Pulmonary artery endothelial cell (primary cell): ENCODE measurements around the gene PDCD6IP. TPM values are rescaled to one million over a fixed set of nuclear protein-coding genes. Genes with fewer than 3 reads are reported as not detected.
"Not testable (repeated sequence)": the region's sequence is repeated elsewhere in the genome, so short reads cannot be mapped to it uniquely, and the experiment has no call there.

Experiments used
- DNase-seq: peaks from one replicate; pipeline ENCODE4 v3.0.0-alpha.2; 2011; ENCODE audit warnings: low read depth, low spot score
- total RNA-seq: library from RNA; depleted of rRNA; stranded (reverse); fragments of >200 nt; gene quantifications from 2 replicates; pipeline ENCODE4 v1.2.3, GENCODE V29; 2014

PDCD6IP gene
- total RNA-seq, 1 donor from 2014 or later: 136 TPM

DNA sequence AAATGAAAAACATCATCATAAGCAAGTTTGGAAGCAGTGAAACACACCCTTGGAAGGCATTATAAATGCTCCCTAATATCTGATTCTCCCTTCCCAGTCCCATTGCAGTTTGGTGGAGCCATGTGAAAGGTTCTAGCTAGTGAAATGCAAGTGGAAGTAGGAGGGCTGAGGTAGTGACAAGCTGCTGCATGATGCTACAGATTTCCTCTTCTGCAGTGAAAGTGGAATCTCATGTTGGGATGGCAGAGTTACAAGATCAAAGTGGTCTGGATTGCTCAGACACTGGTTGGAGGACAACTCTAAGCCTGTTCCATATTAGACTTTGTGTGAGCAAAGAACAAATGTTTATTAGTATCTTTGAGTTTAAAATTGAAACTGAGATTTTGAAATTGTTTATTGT lies 3.3 kb upstream of the PDCD6IP start:
- DNase-seq: no peak

DNA sequence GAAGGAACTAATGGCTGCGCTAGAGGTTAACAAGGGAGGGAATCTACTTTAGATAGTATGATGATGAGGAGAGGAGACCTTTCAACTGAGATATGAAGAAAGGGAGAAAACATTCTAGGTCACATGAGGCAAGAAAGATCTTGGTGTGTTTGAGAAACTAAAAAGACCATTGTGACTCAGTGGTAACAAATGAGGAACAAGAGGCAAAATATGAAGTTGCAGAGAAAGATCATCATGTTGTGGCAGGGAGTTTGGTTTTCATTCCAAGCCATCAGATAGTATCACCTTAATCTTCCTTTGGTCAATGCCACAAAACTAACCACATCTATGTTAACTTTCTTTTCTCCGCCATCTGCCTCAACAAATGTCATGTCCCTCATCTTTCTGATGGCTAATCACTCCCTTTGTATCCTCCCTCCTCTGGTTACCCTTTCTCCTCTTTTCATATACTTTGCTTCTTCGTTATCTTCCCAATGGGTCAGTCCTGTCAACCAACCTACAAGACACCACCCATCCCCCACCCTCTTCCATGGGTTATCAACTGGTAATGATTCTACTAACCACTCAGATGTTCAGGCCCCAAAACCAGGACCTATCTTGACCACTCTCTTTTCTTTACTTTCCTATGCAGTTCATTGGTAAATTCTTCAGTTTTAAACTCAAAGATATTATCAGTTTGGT lies 2.4 kb upstream of the PDCD6IP start:
- DNase-seq: no peak

DNA sequence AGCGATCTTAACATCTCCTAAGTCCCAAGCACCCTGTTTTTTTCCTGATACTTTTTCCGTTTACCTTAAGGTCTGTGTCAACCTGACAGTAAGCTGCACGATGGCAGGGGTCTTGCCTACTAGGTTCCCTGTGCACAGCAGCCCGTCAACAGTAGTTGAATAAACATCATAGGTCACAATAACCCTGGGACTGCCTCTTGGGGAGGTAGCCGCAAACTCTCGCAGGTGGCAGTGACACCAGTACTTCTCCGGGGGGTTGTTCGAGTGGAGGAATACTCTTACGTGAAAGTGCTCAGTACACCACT lies 365 bp upstream of the PDCD6IP start:
- DNase-seq: no peak

DNA sequence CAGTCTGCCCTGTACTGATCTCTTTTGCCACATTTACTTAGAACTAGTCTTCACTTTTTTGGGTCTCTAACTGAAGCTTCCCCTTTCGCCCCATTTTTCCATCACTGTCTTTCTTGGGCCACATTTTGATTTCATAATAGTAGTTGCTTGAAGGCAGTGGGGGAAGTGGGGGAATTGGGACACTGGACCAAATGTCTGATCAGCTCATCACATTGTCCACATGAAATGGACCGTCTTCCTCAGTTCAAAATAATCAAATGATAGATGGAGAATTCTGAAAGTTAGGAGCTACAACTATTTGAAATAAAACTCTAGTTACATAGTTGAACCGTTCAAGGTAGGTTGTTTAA lies 747 bp downstream of the PDCD6IP start:
- no peak for DNase-seq

DNA sequence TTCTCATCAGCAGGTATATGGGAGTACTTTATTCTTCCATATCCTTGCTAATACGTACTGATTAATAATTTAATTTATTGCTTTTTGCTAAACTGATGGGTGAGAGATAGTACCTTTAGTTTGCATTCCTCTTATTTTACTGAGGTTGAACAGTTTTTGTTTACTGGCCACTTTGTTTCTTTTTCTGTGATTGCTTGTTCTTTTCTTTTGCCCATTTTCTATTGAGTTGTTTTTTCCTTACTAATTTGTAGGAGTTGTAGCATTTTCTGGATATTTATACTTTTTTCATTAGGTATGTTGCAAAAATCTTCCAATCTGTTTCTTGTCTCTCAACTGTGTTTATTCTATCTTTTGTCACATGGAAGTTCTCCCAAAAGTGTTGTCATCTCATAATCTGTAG lies 4.8 kb downstream of the PDCD6IP start:
- no peak for DNase-seq

DNA sequence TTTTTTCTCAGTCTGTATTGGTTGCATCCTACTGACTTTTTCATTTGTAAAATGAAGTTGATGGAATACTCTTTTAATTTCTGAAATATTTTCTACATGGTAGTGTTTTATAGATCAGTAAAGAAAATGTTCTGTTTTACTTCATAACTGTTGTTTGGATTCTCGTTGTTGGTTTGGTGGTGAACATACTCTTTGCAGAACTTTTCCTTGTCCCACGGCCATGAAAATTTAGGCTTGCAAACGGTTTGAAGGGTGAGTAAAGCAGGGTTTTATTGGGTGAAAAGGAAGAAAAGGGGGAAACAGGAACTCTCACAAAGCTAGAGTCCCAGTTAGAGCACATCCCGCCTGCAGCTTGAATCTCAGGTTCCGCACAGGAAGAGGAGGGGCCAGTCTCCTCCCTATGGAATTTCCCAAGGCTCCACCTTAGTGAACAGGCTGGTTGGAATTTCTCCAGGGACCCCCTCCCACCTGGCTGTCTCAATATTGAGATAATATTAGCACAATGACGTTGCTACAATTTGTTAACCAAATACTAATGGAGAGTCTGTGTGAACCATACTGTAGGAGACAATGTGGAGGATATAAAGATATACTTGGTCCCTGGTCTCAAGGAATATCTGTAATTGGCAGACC lies 5.6 kb downstream of the PDCD6IP start:
- DNase-seq: no peak

DNA sequence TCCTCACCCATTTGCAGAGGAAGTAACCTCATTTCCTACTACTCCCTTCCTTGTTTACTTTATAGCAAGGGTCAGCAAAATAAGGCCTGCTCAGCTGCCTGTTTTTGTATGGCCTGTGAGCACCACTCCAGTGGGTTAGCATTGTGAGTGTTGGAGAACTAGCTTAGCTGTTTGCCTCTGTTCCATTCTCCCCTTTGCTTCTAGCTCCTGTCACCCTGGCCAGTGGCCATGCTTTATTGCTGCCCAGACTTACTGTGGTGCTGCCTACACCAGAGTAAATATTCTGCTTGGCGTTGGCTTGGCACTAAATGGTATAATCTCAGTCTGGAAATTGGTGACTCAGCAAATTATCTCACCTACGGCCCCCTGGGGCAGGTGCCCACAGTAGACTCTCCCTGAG lies 8.8 kb downstream of the PDCD6IP start:
- peak; percentile 32 for DNase-seq

DNA sequence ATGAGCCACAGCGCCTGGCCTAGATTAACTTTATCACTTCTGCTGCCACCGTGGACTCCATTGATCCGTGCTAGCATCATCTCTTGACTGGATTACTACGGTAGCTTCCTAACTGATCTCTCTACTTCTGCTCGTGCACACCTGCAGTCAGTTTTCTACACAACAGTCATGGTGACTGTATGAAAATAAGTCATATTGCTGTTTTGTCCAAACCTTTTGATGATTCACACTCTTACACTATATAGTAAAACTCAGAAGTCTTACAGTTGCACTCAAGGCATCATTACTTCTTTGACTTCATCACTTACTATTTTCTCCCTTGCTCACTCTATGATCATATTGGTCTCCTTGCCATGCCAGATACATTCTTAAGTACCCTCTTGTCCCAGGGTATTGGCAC lies 10.1 kb downstream of the PDCD6IP start:
- no peak for DNase-seq

DNA sequence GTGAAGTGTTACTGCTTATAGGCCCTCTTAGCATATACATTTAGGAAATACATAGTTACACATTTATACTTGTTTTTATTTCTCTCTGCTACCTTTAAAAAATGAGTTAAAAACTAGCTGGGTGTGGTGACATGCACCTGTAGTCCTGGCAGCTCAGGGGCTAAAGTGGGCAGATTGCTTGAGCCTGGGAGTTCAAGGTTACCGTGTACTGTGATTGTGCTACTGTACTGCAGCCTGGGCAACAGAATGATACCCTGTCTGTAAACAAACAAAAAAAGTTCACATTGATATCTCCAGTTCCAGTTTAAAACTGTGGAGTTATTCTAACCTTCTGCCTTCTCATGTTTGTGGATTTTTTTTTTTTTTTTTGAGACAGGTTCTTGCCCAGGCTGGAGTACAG lies 12.1 kb downstream of the PDCD6IP start:
- no peak for DNase-seq

DNA sequence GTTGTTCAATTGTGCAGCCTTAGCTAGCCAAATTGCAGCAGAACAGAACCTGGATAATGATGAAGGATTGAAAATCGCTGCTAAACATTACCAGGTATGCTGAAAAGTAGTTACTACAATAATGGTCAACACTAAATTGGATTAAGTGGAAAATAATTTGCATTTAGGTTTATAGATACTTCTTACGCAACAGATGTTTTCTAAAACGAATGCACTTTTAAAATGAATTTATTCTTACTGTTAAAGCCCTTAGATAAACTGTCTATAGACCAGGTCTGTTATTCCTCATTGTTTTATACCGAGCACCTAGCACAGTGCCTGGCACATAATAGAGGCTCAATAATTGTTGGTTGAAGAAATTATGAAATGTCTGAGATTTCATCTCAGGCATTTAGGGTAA lies 23.6 kb downstream of the PDCD6IP start:
- no peak for DNase-seq

DNA sequence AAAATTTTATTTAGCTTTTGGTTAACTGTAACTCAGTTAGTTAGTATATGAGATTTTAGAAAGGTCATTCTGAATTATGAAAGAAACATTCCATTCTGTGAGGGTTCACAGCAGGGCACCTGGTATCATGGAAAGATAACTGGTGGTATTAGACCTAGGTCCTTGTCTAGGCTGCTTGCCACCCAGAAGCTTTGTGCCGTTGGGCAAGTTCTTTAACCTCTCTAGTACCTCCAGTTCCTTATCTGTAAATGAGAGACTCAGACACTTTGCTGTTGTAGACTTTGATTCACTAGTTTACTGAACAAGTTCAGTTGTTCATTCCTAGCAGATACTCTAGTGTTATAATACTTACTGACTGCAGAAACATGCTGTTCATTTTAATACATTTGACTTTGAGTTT lies 25.4 kb downstream of the PDCD6IP start:
- DNase-seq: no peak

DNA sequence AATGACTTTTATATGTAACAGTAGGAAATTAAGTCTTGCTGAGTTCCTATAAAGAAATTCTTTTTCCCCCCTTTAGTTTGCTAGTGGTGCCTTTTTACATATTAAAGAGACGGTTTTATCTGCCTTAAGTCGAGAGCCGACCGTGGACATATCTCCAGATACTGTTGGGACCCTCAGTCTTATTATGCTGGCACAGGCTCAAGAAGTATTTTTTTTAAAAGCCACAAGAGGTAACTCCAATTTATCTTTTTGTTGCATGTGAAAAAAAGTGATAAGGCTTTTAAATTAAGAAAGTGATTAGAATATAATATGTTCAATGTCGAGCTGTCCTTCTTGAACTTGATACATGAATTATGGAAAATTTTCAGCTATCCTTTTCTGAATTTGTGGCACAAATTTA lies 26.7 kb downstream of the PDCD6IP start:
- no peak for DNase-seq

DNA sequence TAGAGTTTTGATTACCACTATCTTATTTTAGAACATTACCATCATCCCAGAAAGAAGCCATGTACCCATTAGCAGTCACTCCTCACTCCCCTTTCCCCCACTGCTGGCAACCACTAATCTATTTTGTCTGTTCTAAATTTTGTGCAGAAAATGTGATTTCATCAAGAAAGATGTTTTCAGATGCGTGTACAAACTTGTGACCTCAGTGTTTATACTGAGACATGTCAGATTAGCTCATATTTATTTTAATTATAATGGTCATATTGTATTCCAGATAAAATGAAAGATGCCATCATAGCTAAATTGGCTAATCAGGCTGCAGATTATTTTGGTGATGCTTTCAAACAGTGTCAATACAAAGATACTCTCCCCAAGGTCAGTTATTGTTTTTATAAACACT lies 27.8 kb downstream of the PDCD6IP start:
- no peak for DNase-seq

DNA sequence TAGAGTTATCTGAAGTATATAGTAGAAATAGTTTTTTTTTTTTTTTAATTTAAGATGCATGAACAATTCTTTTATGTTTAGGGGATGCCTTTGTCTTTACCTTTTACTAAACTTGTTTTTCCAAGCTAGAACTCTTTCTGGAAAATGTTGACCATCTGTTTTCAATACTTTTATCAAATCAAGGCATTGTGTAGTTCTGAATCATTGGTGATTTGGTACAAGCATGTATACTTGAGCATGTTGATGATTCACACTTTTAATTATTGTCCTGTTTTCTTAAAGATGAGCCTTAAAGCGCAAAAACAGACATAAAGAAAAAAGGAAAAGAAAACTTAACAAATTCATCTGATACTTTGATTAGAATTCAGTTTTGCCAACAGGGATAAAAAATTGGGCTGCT lies 28.3 kb downstream of the PDCD6IP start:
- no peak for DNase-seq

DNA sequence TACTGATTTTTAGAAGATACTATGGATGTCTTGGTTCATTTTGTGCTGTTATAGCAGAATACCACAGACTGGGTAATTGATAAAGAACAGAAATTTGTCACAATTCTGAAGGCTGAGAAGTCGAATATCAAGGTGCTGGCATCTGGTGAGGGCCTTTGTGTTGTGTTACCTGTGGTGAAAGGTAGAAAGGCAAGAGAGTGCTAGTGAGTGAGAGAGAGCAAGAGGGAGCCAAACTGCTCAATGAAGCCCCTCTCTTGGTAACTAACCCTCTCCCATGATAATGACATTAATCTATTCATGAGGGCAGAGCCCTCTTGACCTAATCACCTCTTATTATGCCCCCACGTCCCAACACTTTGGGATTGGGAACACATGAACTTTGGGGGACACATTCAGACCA lies 31.3 kb downstream of the PDCD6IP start:
- DNase-seq: no peak

DNA sequence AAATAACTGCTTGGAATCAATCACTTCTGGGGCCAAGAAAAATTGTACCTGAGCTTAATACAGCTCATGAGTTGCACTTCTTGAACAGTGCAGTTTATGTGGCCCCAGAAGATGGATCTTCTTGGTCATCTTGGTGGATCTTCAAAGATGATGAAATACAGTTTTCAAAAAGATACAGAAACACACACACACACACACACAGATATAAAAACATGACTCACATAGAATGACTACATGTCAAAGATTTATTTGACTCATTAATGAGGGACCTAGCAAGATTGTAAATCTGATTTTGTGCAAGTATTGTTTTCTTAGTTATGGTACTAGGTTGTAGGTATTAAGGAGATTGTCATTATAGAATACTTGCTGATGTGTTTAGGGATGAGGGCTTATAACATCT lies 32.6 kb downstream of the PDCD6IP start:
- DNase-seq: no peak

DNA sequence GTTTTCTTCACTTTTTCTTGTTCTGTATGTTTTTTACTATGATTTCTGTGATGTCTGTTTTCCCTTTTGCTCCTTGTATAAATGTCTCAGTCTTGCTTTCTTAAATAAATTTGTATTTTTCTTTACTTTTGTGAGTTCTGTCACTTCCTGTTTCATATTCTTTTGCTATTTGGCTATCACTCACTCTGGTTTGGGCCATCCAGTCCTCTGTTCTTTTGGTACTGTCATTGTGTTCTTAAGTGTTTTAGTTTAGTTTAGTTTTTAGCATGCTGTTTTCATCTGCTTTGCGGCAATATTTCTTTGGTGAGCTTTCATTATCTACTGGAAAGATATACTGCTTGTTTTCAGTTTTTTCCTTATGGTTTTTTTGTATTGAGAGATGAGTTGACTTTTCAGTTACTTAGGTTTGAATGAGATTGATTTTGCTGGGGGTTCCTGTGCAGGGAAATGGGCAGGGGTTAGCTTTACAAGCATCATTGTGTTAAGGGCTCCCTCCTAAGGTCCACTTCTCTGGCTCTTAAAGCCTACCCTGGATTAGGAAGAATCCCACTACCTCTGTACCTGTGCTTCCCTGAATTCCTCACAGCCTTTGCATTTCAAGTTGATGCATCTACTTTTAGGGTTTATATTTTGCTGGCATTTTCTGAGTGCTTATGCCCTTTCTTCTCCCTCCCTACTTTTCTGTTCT lies 35.1 kb downstream of the PDCD6IP start:
- DNase-seq: no peak

DNA sequence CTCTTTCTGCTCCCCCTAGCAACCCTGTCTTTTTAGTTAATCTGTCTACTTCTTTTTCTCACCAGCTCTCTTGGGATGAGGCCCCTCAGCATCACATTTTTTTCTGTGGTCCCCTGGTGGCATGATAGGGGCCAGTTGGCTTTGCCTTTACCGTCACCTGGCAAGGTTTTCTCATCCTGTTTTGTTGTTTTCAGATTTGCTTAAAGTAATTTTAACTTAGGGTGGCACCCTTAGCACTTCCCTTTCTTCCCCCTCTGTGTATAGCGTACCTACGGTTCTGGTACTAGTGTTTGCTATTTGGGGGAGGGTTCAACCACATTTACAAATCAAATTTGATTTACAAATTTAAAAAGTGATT lies 35.6 kb downstream of the PDCD6IP start:
- no peak for DNase-seq

DNA sequence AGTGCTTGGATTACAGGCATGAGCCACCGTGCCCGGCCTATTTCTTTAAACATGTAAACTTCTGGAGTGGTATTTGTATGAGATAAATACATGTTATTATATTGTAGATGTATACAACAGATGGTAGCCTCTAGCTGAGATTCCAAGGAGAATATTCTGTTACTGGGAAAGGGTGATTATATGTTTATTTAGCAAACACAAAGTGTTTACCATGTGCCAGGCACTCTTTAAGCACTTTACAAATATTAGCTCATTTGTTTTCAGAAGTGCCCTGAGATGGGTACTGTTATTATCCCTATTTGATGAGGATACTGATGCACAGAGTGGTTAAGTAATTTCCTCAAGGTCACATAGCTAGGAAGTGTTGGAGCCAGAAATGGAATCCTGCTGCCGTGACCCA lies 38.8 kb downstream of the PDCD6IP start:
- DNase-seq: not testable (repeated sequence)

DNA sequence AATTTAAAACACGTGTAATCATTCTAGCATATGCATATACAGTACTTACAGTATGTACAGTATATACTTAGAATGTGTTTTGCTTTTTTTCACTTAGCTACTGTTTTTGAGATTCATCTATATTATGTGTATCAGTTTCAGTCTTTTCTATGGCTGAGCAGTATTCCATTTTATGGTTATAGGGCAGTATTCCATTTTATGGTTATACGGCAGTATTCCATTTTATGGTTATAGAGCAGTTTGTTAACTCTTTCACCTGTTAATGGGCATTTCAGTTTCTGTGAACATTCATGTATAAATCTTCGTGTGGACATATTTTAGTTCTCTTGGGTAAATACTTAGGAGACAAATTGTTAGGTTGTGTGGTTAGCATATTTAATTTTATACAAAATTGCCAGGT lies 40.9 kb downstream of the PDCD6IP start:
- DNase-seq: no peak

DNA sequence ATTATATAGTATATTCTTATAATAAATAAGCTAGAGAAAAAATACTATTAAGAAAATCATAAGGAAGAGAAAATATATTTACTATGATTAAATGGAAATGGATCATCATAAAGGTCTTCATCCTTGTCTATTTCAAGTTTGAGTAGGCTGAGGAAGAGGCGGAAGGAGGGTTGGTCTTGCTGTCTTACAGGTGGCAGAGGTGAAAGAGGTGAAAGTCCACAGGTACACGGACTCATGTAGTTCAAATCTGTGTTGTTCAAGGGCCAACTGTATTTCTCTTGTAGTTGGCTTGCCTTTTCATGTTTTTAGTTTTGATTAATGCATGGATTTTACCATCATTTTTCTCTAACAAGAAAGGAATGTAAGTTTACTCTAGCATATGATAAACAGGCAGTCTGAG lies 41.7 kb downstream of the PDCD6IP start:
- no peak for DNase-seq

DNA sequence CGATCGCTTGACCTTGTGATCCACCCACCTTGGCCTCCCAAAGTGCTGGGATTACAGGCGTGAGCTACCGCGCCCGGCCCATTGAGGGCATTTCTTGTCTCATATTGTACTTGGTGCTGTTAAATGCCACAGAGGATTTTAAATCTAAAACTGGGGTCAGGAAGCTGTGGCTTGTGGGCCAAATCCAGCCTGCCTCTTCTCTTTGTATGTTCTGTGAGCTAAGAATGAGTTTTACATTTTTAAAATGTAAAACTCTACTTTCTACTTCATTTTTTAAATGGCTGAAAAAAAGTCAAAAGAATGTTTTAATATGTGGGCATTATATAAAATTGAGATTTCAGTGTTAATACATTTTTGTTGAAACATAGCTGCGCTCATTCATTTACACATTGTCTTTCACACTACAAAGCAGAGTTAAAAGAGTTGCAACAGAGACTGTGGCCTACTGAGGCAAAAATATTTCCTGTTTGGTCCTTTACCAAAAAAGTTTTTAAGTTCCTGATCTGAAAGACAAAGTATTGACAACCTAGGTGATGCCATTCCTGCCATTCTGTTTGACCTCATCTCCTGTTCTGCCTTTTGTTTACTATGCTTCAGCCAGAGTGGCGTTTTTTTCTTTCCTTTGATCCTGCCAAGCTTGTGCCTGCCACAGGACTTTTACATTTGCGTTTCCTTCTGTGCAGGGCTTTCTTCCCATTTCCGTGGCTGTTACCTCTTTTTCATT lies 50.4 kb downstream of the PDCD6IP start:
- DNase-seq: no peak

DNA sequence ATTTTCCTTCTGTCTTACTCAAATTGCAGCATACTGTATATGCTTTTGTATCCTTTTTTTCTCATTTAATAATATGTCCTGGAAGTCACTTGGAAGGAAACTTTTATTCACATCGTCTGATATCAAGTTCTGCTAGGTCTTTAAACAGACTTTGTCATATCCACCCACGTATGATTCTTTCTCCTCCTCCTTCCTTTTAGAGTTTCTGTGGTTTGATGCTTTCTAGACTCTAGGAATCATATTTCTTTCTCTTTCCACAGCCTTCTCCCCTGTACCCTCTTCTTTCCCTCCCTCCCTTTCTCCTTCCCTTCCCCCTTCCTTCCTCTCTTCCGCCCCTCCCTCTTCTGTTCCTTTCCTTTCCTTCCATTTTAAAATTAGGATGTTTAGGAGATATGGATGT lies 52.2 kb downstream of the PDCD6IP start:
- DNase-seq: not testable (repeated sequence)
